Liver (tissue), 9 donors: ENCODE data around the gene CA5A. TPM values are rescaled to one million over a fixed set of nuclear protein-coding genes. Genes with fewer than 3 reads are reported as not detected.

Experiments used
- DNase-seq: peaks from one replicate; pipeline ENCODE4 v3.0.0-alpha.2; 2017; ENCODE audit warnings: low spot score
- H3K27ac ChIP-seq, 2 donors: one replicate each; pipeline ENCODE4 v1.7.0; 2013; ENCODE audit warnings: inconsistent platforms in 2 of 2, low read length in 2 of 2, control low read depth in 1 of 2, low read depth in 1 of 2, mild to moderate bottlenecking in 1 of 2
- H3K27me3 ChIP-seq, 4 donors: one replicate each; pipeline versions ENCODE4 v1.6.1 to v1.7.0; 2013; ENCODE audit warnings: low read length in 3 of 4, inconsistent platforms in 1 of 4, mild to moderate bottlenecking in 1 of 4, moderate library complexity in 1 of 4; ENCODE audit not compliant: control insufficient read depth in 4 of 4, insufficient read depth in 4 of 4
- H3K36me3 ChIP-seq, 4 donors: one replicate each; pipeline versions ENCODE4 v1.6.1 to v1.7.0; 2013; ENCODE audit warnings: low read length in 3 of 4, mild to moderate bottlenecking in 3 of 4, low read depth in 1 of 4, moderate library complexity in 1 of 4; ENCODE audit not compliant: control insufficient read depth in 4 of 4, insufficient read depth in 3 of 4
- H3K4me1 ChIP-seq, 4 donors: one replicate each; pipeline versions ENCODE4 v1.6.1 to v1.7.0; 2013; ENCODE audit warnings: low read length in 3 of 4, mild to moderate bottlenecking in 3 of 4, moderate library complexity in 1 of 4; ENCODE audit not compliant: control insufficient read depth in 4 of 4, insufficient read depth in 4 of 4
- H3K4me3 ChIP-seq, 3 donors: one replicate each; pipeline versions ENCODE4 v1.6.1 to v1.7.0; 2013; ENCODE audit warnings: low read length in 3 of 3, control low read depth in 1 of 3, low read depth in 1 of 3, mild to moderate bottlenecking in 1 of 3
- H3K9ac ChIP-seq, 2 donors: one replicate each; pipeline ENCODE4 v1.7.0; 2013; ENCODE audit warnings: low read length in 2 of 2, mild to moderate bottlenecking in 2 of 2, moderate library complexity in 2 of 2, control low read depth in 1 of 2, low read depth in 1 of 2
- H3K9me3 ChIP-seq, 4 donors: one replicate each; pipeline versions ENCODE4 v1.6.1 to v1.7.0; 2013; ENCODE audit warnings: low read length in 3 of 4; ENCODE audit not compliant: control insufficient read depth in 4 of 4
- ATF3 ChIP-seq: IDR thresholded peaks from 2 replicates; pipeline ENCODE4 v1.6.1; 2016; ENCODE audit warnings: antibody characterized with exemption
- EGR1 ChIP-seq, 2 donors: IDR thresholded peaks; 2 replicates each; pipeline ENCODE4 v1.6.1; 2016 to 2018; ENCODE audit warnings: antibody characterized with exemption in 2 of 2, low read depth in 2 of 2
- FOXA1 ChIP-seq: IDR thresholded peaks from 2 replicates; pipeline ENCODE4 v1.6.1; 2016; ENCODE audit warnings: antibody characterized with exemption
- GABPA ChIP-seq, 2 donors: IDR thresholded peaks in 1 of 2; conservative IDR thresholded peaks in 1 of 2; 2 replicates each; pipeline ENCODE4 v1.6.1; 2016; ENCODE audit warnings: antibody characterized with exemption in 2 of 2, mild to moderate bottlenecking in 1 of 2, moderate library complexity in 1 of 2
- HNF4A ChIP-seq, 2 donors: conservative IDR thresholded peaks; 2 replicates each; pipeline ENCODE4 v1.6.1; 2016; ENCODE audit warnings: antibody characterized with exemption in 2 of 2, mild to moderate bottlenecking in 2 of 2
- HNF4G ChIP-seq: IDR thresholded peaks from 2 replicates; pipeline ENCODE4 v1.6.1; 2016; ENCODE audit warnings: antibody characterized with exemption
- JUND ChIP-seq, 2 donors: IDR thresholded peaks; 2 replicates each; pipeline ENCODE4 v1.6.1; 2016; ENCODE audit warnings: antibody characterized with exemption in 2 of 2
- NR2F2 ChIP-seq: IDR thresholded peaks from 2 replicates; pipeline ENCODE4 v1.6.1; 2016; ENCODE audit warnings: antibody characterized with exemption
- RAD21 ChIP-seq, 2 donors: IDR thresholded peaks; 2 replicates each; pipeline ENCODE4 v1.6.1; 2016; ENCODE audit warnings: antibody characterized with exemption in 2 of 2, mild to moderate bottlenecking in 2 of 2
- RXRA ChIP-seq, 2 donors: IDR thresholded peaks; 2 replicates each; pipeline ENCODE4 v1.6.1; 2017 to 2018; ENCODE audit warnings: antibody characterized with exemption in 2 of 2, mild to moderate bottlenecking in 1 of 2
- TAF1 ChIP-seq: conservative IDR thresholded peaks from 2 replicates; pipeline ENCODE4 v1.6.1; 2016; ENCODE audit warnings: antibody characterized with exemption, mild to moderate bottlenecking
- YY1 ChIP-seq: IDR thresholded peaks from 2 replicates; pipeline ENCODE4 v1.6.1; 2016; ENCODE audit warnings: antibody characterized with exemption, mild to moderate bottlenecking
- ZBTB33 ChIP-seq: IDR thresholded peaks from 2 replicates; pipeline ENCODE4 v1.6.1; 2016; ENCODE audit warnings: antibody characterized with exemption
- WGBS: extraction: QIAGEN DNeasy Blood & Tissue Kit; methylation state at CpG from one replicate; pipeline ENCODE4 v1.1.7; 2013; 5-methylcytosine and 5-hydroxymethylcytosine counted together
- polyA plus RNA-seq, 2 donors: library from polyadenylated mRNA; stranded (reverse) in 1 of 2; unstranded in 1 of 2; fragments of 200-250 nt in 1 of 2; fragments of >200 nt in 1 of 2; fragmentation: Nextera tagmentation in 1 of 2; extraction: Ambion mirVana in 1 of 2; gene quantifications; one replicate each; pipeline versions ENCODE4 v1.2.1 to v1.2.3, GENCODE V29; 2013 to 2015
- total RNA-seq, 2 donors: library from RNA; depleted of rRNA; stranded (reverse); fragments of >200 nt; gene quantifications; one replicate each; pipeline ENCODE4 v1.2.3, GENCODE V29; 2014
- TF ChIP-seq, protein P1 (sequence below): IDR thresholded peaks from 2 replicates; pipeline ENCODE4 v1.6.1; 2016; ENCODE audit warnings: antibody characterized with exemption
- TF ChIP-seq, protein P2 (sequence below): fragments of 150-350 bp; IDR thresholded peaks from 2 replicates; pipeline ENCODE4 v1.5.1; 2017; ENCODE audit warnings: improper control_type of control experiment, low read depth, low read length; ENCODE audit not compliant: missing input control
- donor health status: healthy.
- donor health status: healthy.
- donor health status: healthy.
- donor health status: healthy.
- donor health status: healthy.

CA5A gene
- total and polyA plus RNA-seq, 4 donors: 12.3 to 66.8 (median 33.6) TPM

DNA sequence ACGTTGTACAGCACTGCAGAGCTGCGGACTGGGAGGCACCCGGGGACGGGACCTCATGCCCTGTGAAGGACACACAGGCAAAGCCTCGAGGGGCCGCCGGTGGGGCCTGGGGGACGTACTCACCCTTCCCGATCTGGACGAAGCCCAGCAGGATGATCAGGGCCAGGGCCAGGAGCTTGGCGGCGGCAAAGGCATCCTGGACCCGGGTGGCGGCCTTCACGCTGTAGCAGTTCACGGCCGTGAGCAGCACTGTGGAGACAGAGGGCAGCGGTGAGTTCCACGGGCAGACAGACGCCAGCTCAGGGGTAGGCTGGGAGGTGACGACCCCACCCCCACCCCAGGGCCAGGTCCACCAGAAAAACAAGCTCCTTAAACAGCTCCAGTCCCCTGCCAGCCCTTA is 84.7 kb downstream of the CA5A start:
- Histone ChIP-seq H3K9ac (no peak overlapping the region), H3K4me1 (peaks cover 39 to 69% (median 54%) of the 10 kb centered on the region in 4 donors), H3K4me3 (no peak overlapping the region), H3K27me3 (no peaks in the 10 kb centered on the region), H3K36me3 (no peaks in the 10 kb centered on the region), H3K9me3 (no peaks in the 10 kb centered on the region), H3K27ac (no peak overlapping the region)
- TF ChIP-seq YY1 (no peak), RXRA (IDR thresholded peaks at IDR 0.05) (no peak), HNF4A (conservative IDR thresholded peaks at IDR 0.05) (no peak), EGR1 (IDR thresholded peaks at IDR 0.05; ENCODE audit: low read depth in 2 of 2) (no peak), GABPA (IDR thresholded peaks at IDR 0.05 in 1 of 2, conservative IDR thresholded peaks at IDR 0.05 in 1 of 2) (no peak), JUND (IDR thresholded peaks at IDR 0.05) (no peak), RAD21 (IDR thresholded peaks at IDR 0.05) (no peak), FOXA1 (no peak), NR2F2 (no peak), HNF4G (no peak)
- TF ChIP-seq, protein P1, sequence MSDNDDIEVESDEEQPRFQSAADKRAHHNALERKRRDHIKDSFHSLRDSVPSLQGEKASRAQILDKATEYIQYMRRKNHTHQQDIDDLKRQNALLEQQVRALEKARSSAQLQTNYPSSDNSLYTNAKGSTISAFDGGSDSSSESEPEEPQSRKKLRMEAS: no peak
- TF ChIP-seq, protein P2, sequence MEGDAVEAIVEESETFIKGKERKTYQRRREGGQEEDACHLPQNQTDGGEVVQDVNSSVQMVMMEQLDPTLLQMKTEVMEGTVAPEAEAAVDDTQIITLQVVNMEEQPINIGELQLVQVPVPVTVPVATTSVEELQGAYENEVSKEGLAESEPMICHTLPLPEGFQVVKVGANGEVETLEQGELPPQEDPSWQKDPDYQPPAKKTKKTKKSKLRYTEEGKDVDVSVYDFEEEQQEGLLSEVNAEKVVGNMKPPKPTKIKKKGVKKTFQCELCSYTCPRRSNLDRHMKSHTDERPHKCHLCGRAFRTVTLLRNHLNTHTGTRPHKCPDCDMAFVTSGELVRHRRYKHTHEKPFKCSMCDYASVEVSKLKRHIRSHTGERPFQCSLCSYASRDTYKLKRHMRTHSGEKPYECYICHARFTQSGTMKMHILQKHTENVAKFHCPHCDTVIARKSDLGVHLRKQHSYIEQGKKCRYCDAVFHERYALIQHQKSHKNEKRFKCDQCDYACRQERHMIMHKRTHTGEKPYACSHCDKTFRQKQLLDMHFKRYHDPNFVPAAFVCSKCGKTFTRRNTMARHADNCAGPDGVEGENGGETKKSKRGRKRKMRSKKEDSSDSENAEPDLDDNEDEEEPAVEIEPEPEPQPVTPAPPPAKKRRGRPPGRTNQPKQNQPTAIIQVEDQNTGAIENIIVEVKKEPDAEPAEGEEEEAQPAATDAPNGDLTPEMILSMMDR: no peak
- no peak for DNase-seq
- 63% methylated on average over 21 of the region's 21 CpGs for WGBS

DNA sequence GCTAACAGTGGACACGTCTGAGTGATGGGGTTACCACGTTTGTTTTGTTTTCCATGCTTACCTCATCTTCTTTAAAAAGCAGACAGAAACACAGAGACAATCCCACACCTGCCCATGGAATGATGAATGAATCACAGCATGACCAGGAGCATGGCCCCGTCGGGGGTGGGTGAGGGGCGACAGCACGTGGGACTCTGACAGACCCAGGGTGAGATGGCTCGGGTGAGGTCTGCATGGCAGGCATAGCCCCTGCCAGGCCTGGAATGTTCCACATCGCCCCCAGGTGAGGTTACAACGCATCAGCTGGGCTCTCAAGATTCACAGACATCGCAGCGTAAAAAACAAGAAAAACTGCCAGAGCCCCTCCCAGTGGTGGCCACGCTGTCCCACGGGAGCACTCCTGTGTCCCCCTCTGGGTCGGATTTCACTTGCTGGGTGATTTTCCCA is 85.2 kb downstream of the CA5A start:
- 82% methylated on average over 14 of the region's 14 CpGs for WGBS

More for the DNA sequence above, 85.2 kb downstream of the CA5A start:
- H3K4me3 ChIP-seq: no peak overlapping the region
- H3K9ac ChIP-seq: no peak overlapping the region
- no peaks in the 10 kb centered on the region for H3K27me3 ChIP-seq
- TF ChIP-seq ZBTB33: no peak
- TF ChIP-seq TAF1: no peak
- no peak for TF ChIP-seq FOXA1
- TF ChIP-seq, protein P2: no peak
- TF ChIP-seq ATF3: no peak
- TF ChIP-seq JUND (IDR thresholded peaks at IDR 0.05): no peak
- H3K36me3 ChIP-seq: no peaks in the 10 kb centered on the region
- H3K27ac ChIP-seq: no peak overlapping the region
- DNase-seq: no peak
- H3K4me1 ChIP-seq: peaks cover 42 to 71% (median 57%) of the 10 kb centered on the region in 4 donors
- H3K9me3 ChIP-seq: no peaks in the 10 kb centered on the region
